Activated CD8-positive, alpha-beta memory T cell treated with anti-CD3 and anti-CD28 coated beads for 48 hours (primary cell): ENCODE measurements around the gene SFT2D2.

ENCODE experiments used
- DNase-seq, 3 experiments: peaks; one replicate each; pipeline ENCODE4 v3.0.0-alpha.2; 2020; ENCODE audit warnings: low read depth in 2 of 3, low spot score in 2 of 3

The SFT2D2 gene

GRCh38 chr1:168221275-168221674 lies 4.5 kb upstream of the SFT2D2 start:
- DNase-seq, result no peak

GRCh38 chr1:168223261-168223660 lies 2.5 kb upstream of the SFT2D2 start:
- no peak for DNase-seq

- DNase-seq, result no peak
Observed at GRCh38 chr1:168223681-168224540, 1.9 kb upstream of the SFT2D2 start.

GRCh38 chr1:168224991-168225390 lies 813 bp upstream of the SFT2D2 start:
- DNase-seq, result no peak

GRCh38 chr1:168227620-168228019 lies 1.8 kb downstream of the SFT2D2 start:
- DNase-seq, result no peak

GRCh38 chr1:168229893-168230292 lies 4.1 kb downstream of the SFT2D2 start:
- DNase-seq, result no peak

- no peak for DNase-seq
Observed at GRCh38 chr1:168230709-168231108, 4.9 kb downstream of the SFT2D2 start.

- DNase-seq, result no peak
Observed at GRCh38 chr1:168234846-168235547, 9.2 kb downstream of the SFT2D2 start.

GRCh38 chr1:168235548-168235885 lies 9.7 kb downstream of the SFT2D2 start:
- no peak for DNase-seq

- DNase-seq, result no peak
Observed at GRCh38 chr1:168235937-168236336, 10.1 kb downstream of the SFT2D2 start.

GRCh38 chr1:168236836-168237611 lies 11.2 kb downstream of the SFT2D2 start:
- DNase-seq, result no peak

- no peak for DNase-seq
Observed at GRCh38 chr1:168243198-168243597, 17.4 kb downstream of the SFT2D2 start.

GRCh38 chr1:168243636-168244212 lies 17.9 kb downstream of the SFT2D2 start:
- DNase-seq, result no peak

GRCh38 chr1:168245042-168245441 lies 19.2 kb downstream of the SFT2D2 start:
- DNase-seq, result no peak

GRCh38 chr1:168246506-168246905 lies 20.7 kb downstream of the SFT2D2 start:
- DNase-seq, result no peak

- no peak for DNase-seq
Observed at GRCh38 chr1:168252204-168252733, 26.5 kb downstream of the SFT2D2 start.

GRCh38 chr1:168256164-168256563 lies 30.4 kb downstream of the SFT2D2 start:
- DNase-seq, result no peak

- DNase-seq, result no peak
Observed at GRCh38 chr1:168257397-168257796, 31.6 kb downstream of the SFT2D2 start.

- no peak for DNase-seq
Observed at GRCh38 chr1:168259567-168259966, 33.8 kb downstream of the SFT2D2 start.

- no peak for DNase-seq
Observed at GRCh38 chr1:168260393-168260792, 34.6 kb downstream of the SFT2D2 start.

GRCh38 chr1:168261390-168261789 lies 35.6 kb downstream of the SFT2D2 start:
- DNase-seq, result no peak
